Upper lobe of right lung (tissue), 1 donor: ENCODE measurements around the gene ATXN7L3. TPM values are rescaled to one million over a fixed set of nuclear protein-coding genes. Genes with fewer than 3 reads are reported as not detected.
A peak's percentile ranks its signal among the peaks of the same experiment; 100 is the strongest.

ENCODE experiments used
- ATAC-seq: fragments of 200-7000 bp; cut with Tn5 transposase; one replicate; pipeline ENCODE4 v1.9.1; 2020; ENCODE audit warnings: mild to moderate bottlenecking, moderate library complexity
- DNase-seq: peaks from one replicate; pipeline ENCODE4 v3.0.0-alpha.2; 2020
- H3K27ac ChIP-seq: fragments of 200-600 bp; one replicate; pipeline ENCODE4 v1.8.0; 2022
- H3K27me3 ChIP-seq: fragments of 200-600 bp; one replicate; pipeline ENCODE4 v1.8.0; 2022; ENCODE audit warnings: mild to moderate bottlenecking
- H3K36me3 ChIP-seq: fragments of 200-600 bp; one replicate; pipeline ENCODE4 v1.8.0; 2022
- H3K4me1 ChIP-seq: fragments of 200-600 bp; one replicate; pipeline ENCODE4 v1.8.0; 2022
- H3K4me3 ChIP-seq: fragments of 200-600 bp; one replicate; pipeline ENCODE4 v1.8.0; 2022; ENCODE audit warnings: mild to moderate bottlenecking
- H3K9me3 ChIP-seq: fragments of 200-600 bp; one replicate; pipeline ENCODE4 v1.8.0; 2022
- CTCF ChIP-seq: fragments of 200-600 bp; IDR thresholded peaks from one replicate; pipeline ENCODE4 v1.8.0; 2022; ENCODE audit warnings: antibody characterized with exemption
- intact Hi-C: fragments of 100-400 bp; cut with DNase I; formaldehyde crosslinking; loops from one replicate; pipeline ENCODE4 v1.11.0; 2022
- total RNA-seq: library from RNA; stranded (reverse); fragmentation: NEBNext Ultra II Directional; extraction: Animal tissue kit (Norgen Biotek cat#: 25700); gene quantifications from one replicate; pipeline ENCODE4 v1.2.1, GENCODE V29; 2021
- donor health status: DM: no; HTN: yes; CAD: no; lungs with severe emphysema.

Gene ATXN7L3
- total RNA-seq, 1 donor from 2014 or later: 65.0 TPM

GRCh38 chr17:44192750-44193149 lies 6.9 kb downstream of the ATXN7L3 start:
- ATAC-seq (no peak), DNase-seq (no peak)
- Histone ChIP-seq H3K27me3 (no peaks in the 10 kb centered on the region), H3K4me3 (no peak overlapping the region), H3K36me3 (peaks cover 72% of the 10 kb centered on the region), H3K4me1 (peaks cover 23% of the 10 kb centered on the region), H3K9me3 (no peaks in the 10 kb centered on the region), H3K27ac (no peak overlapping the region)
- intact Hi-C loops: no loop called here
- no peak for TF ChIP-seq CTCF

- intact Hi-C loops: no loop called here
- ATAC-seq: peak; percentile 36
- no peak for DNase-seq
- Histone ChIP-seq H3K36me3 (peaks cover 66% of the 10 kb centered on the region), H3K9me3 (no peaks in the 10 kb centered on the region), H3K27ac (peak overlapping the region; percentile 17), H3K4me3 (no peak overlapping the region), H3K27me3 (no peaks in the 10 kb centered on the region), H3K4me1 (peaks cover 17% of the 10 kb centered on the region)
- no peak for TF ChIP-seq CTCF
These were observed 7.7 kb downstream of the ATXN7L3 start for GRCh38 chr17:44191941-44192496.

DNA sequence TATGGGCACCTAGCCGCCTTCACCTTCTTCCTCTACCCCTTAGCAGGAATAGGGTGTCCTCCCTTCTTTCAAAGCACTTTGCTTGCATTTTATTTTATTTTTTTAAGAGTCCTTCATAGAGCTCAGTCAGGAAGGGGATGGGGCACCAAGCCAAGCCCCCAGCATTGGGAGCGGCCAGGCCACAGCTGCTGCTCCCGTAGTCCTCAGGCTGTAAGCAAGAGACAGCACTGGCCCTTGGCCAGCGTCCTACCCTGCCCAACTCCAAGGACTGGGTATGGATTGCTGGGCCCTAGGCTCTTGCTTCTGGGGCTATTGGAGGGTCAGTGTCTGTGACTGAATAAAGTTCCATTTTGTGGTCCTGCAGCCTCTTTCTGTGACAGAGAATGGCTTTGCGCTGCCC lies 8.3 kb downstream of the ATXN7L3 start:
- intact Hi-C loops: no loop called here
- ATAC-seq (no peak), DNase-seq (no peak)
- Histone ChIP-seq H3K36me3 (peaks cover 59% of the 10 kb centered on the region), H3K27me3 (no peaks in the 10 kb centered on the region), H3K27ac (no peak overlapping the region), H3K9me3 (no peaks in the 10 kb centered on the region), H3K4me3 (no peak overlapping the region), H3K4me1 (peaks cover 15% of the 10 kb centered on the region)
- TF ChIP-seq CTCF: no peak

- intact Hi-C loops: no loop called here
- Histone ChIP-seq H3K36me3 (peaks cover 50% of the 10 kb centered on the region), H3K27ac (no peak overlapping the region), H3K9me3 (no peaks in the 10 kb centered on the region), H3K27me3 (no peaks in the 10 kb centered on the region), H3K4me3 (no peak overlapping the region), H3K4me1 (peaks cover 19% of the 10 kb centered on the region)
- DNase-seq: no peak
- TF ChIP-seq CTCF: no peak
- no peak for ATAC-seq
These were observed 9.2 kb downstream of the ATXN7L3 start for GRCh38 chr17:44190481-44190880.

GRCh38 chr17:44188576-44189403 lies 10.9 kb downstream of the ATXN7L3 start:
- no peak overlapping the region for H3K4me3 ChIP-seq
- intact Hi-C loops: no loop called here
- peaks cover 34% of the 10 kb centered on the region for H3K36me3 ChIP-seq
- H3K9me3 ChIP-seq: no peaks in the 10 kb centered on the region
- peaks cover 23% of the 10 kb centered on the region for H3K4me1 ChIP-seq
- ATAC-seq (no peak), DNase-seq (no peak)
- no peak for TF ChIP-seq CTCF
- H3K27ac ChIP-seq: no peak overlapping the region
- H3K27me3 ChIP-seq: no peaks in the 10 kb centered on the region
